ENCODE data around the gene CLNS1A.

The CLNS1A gene

GRCh38 chr11:77669848-77670511, 32.4 kb upstream of the CLNS1A start:
- Histone ChIP-seq H2BK15ac (ENCODE audit: low read depth, poor library complexity, severe bottlenecking) (no peak overlapping the region), H3K14ac (ENCODE audit: low read length in 2 of 2) (no peak overlapping the region), H3K4me3 (ENCODE audit: insufficient read depth in 1 of 2, low read depth in 1 of 2, low read length in 2 of 2) (no peak overlapping the region), H4K8ac (ENCODE audit: low read length) (no peak overlapping the region), H4K91ac (ENCODE audit: low read length) (no peak overlapping the region), H3K9ac (ENCODE audit: low read length) (no peak overlapping the region), H3K27me3 (ENCODE audit: control insufficient read depth in 1 of 2, insufficient read depth in 1 of 2, low read length in 2 of 2) (no peaks in the 10 kb centered on the region), H3K4me1 (ENCODE audit: control insufficient read depth, insufficient read depth, low read depth, low read length) (peaks cover 2% of the 10 kb centered on the region), H3K4me2 (ENCODE audit: low read length, poor library complexity, severe bottlenecking) (no peak overlapping the region), H3K4ac (ENCODE audit: low read depth in 1 of 2, low read length in 2 of 2) (no peak overlapping the region), H2BK12ac (ENCODE audit: low read length in 2 of 2) (no peak overlapping the region), H2BK5ac (ENCODE audit: low read depth, low read length, poor library complexity, severe bottlenecking) (no peak overlapping the region), H3K9me3 (ENCODE audit: control insufficient read depth, low read length) (no peaks in the 10 kb centered on the region), H2AK5ac (ENCODE audit: low read length, severe bottlenecking) (no peak overlapping the region), H3K18ac (ENCODE audit: low read depth in 1 of 2, low read length in 2 of 2) (no peak overlapping the region), H3K23ac (ENCODE audit: low read length in 2 of 2) (no peak overlapping the region), H3K27ac (ENCODE audit: low read length, poor library complexity, severe bottlenecking) (no peak overlapping the region), H3K36me3 (ENCODE audit: control insufficient read depth in 1 of 2, insufficient read depth in 2 of 2, low read depth in 1 of 2, low read length in 2 of 2) (peaks cover 27 to 86% of the 10 kb centered on the region in 2 experiments), H3K79me1 (replicated peaks; ENCODE audit: low read length, poor library complexity, severe bottlenecking) (peaks cover 5% of the 10 kb centered on the region), H2AFZ (ENCODE audit: low read depth, low read length) (no peak overlapping the region), H2BK120ac (ENCODE audit: low read depth, low read length) (no peak overlapping the region)
- 93% methylated on average over 2 of the region's 2 CpGs for WGBS
- peak; percentile 6 for DNase-seq

- no peak overlapping the region for H2AK5ac ChIP-seq (ENCODE audit: low read length, severe bottlenecking)
Observed at GRCh38 chr11:77668760-77669159, 31.2 kb upstream of the CLNS1A start.

GRCh38 chr11:77665240-77665965, 27.8 kb upstream of the CLNS1A start:
- DNase-seq: no peak
- WGBS: 93% methylated on average over 5 of the region's 7 CpGs

More at GRCh38 chr11:77668760-77669159, 31.2 kb upstream of the CLNS1A start:
- Histone ChIP-seq H4K91ac (ENCODE audit: low read length) (no peak overlapping the region), H3K9me3 (ENCODE audit: control insufficient read depth, low read length) (no peaks in the 10 kb centered on the region), H2BK5ac (ENCODE audit: low read depth, low read length, poor library complexity, severe bottlenecking) (no peak overlapping the region), H3K27ac (ENCODE audit: low read length, poor library complexity, severe bottlenecking) (no peak overlapping the region), H4K8ac (ENCODE audit: low read length) (no peak overlapping the region), H3K23ac (ENCODE audit: low read length in 2 of 2) (no peak overlapping the region), H3K14ac (ENCODE audit: low read length in 2 of 2) (no peak overlapping the region), H3K4me1 (ENCODE audit: control insufficient read depth, insufficient read depth, low read depth, low read length) (peaks cover 2% of the 10 kb centered on the region), H2BK15ac (ENCODE audit: low read depth, poor library complexity, severe bottlenecking) (no peak overlapping the region), H3K4me3 (ENCODE audit: insufficient read depth in 1 of 2, low read depth in 1 of 2, low read length in 2 of 2) (no peak overlapping the region), H2BK12ac (ENCODE audit: low read length in 2 of 2) (no peak overlapping the region), H3K79me1 (replicated peaks; ENCODE audit: low read length, poor library complexity, severe bottlenecking) (peaks cover 7% of the 10 kb centered on the region), H2AFZ (ENCODE audit: low read depth, low read length) (no peak overlapping the region), H2BK120ac (ENCODE audit: low read depth, low read length) (no peak overlapping the region), H3K36me3 (ENCODE audit: control insufficient read depth in 1 of 2, insufficient read depth in 2 of 2, low read depth in 1 of 2, low read length in 2 of 2) (peaks cover 25 to 86% of the 10 kb centered on the region in 2 experiments), H3K27me3 (ENCODE audit: control insufficient read depth in 1 of 2, insufficient read depth in 1 of 2, low read length in 2 of 2) (no peaks in the 10 kb centered on the region), H3K4me2 (ENCODE audit: low read length, poor library complexity, severe bottlenecking) (no peak overlapping the region), H3K18ac (ENCODE audit: low read depth in 1 of 2, low read length in 2 of 2) (no peak overlapping the region), H3K9ac (ENCODE audit: low read length) (no peak overlapping the region), H3K4ac (ENCODE audit: low read depth in 1 of 2, low read length in 2 of 2) (no peak overlapping the region)
- DNase-seq: no peak
- WGBS: 80% methylated on average over 3 of the region's 3 CpGs

GRCh38 chr11:77661670-77662069, 24.1 kb upstream of the CLNS1A start:
- peaks cover 2% of the 10 kb centered on the region for H3K79me1 ChIP-seq (replicated peaks; ENCODE audit: low read length, poor library complexity, severe bottlenecking)
- no peak overlapping the region for H2BK120ac ChIP-seq (ENCODE audit: low read depth, low read length)
- no peak overlapping the region for H2AFZ ChIP-seq (ENCODE audit: low read depth, low read length)
- DNase-seq: no peak
- H2BK12ac ChIP-seq (ENCODE audit: low read length in 2 of 2): no peak overlapping the region
- H3K4me3 ChIP-seq (ENCODE audit: insufficient read depth in 1 of 2, low read depth in 1 of 2, low read length in 2 of 2): no peak overlapping the region
- H2AK5ac ChIP-seq (ENCODE audit: low read length, severe bottlenecking): no peak overlapping the region
- no peak overlapping the region for H3K9ac ChIP-seq (ENCODE audit: low read length)
- WGBS: 100% methylated on average over 2 of the region's 3 CpGs
- H3K18ac ChIP-seq (ENCODE audit: low read depth in 1 of 2, low read length in 2 of 2): no peak overlapping the region
- no peak overlapping the region for H3K14ac ChIP-seq (ENCODE audit: low read length in 2 of 2)
- H2BK15ac ChIP-seq (ENCODE audit: low read depth, poor library complexity, severe bottlenecking): no peak overlapping the region
- H4K8ac ChIP-seq (ENCODE audit: low read length): no peak overlapping the region
- H4K91ac ChIP-seq (ENCODE audit: low read length): no peak overlapping the region
- no peaks in the 10 kb centered on the region for H3K4me1 ChIP-seq (ENCODE audit: control insufficient read depth, insufficient read depth, low read depth, low read length)
- no peaks in the 10 kb centered on the region for H3K9me3 ChIP-seq (ENCODE audit: control insufficient read depth, low read length)
- no peak overlapping the region for H3K4me2 ChIP-seq (ENCODE audit: low read length, poor library complexity, severe bottlenecking)
- H3K36me3 ChIP-seq (ENCODE audit: control insufficient read depth in 1 of 2, insufficient read depth in 2 of 2, low read depth in 1 of 2, low read length in 2 of 2): peaks cover 3 to 38% of the 10 kb centered on the region in 2 experiments
- H3K23ac ChIP-seq (ENCODE audit: low read length in 2 of 2): no peak overlapping the region
- H3K27ac ChIP-seq (ENCODE audit: low read length, poor library complexity, severe bottlenecking): no peak overlapping the region
- H3K4ac ChIP-seq (ENCODE audit: low read depth in 1 of 2, low read length in 2 of 2): no peak overlapping the region
- no peaks in the 10 kb centered on the region for H3K27me3 ChIP-seq (ENCODE audit: control insufficient read depth in 1 of 2, insufficient read depth in 1 of 2, low read length in 2 of 2)
- H2BK5ac ChIP-seq (ENCODE audit: low read depth, low read length, poor library complexity, severe bottlenecking): no peak overlapping the region

More at GRCh38 chr11:77665240-77665965, 27.8 kb upstream of the CLNS1A start:
- no peaks in the 10 kb centered on the region for H3K4me1 ChIP-seq (ENCODE audit: control insufficient read depth, insufficient read depth, low read depth, low read length)
- no peak overlapping the region for H2BK12ac ChIP-seq (ENCODE audit: low read length in 2 of 2)
- H3K23ac ChIP-seq (ENCODE audit: low read length in 2 of 2): no peak overlapping the region
- no peak overlapping the region for H4K8ac ChIP-seq (ENCODE audit: low read length)
- H3K9me3 ChIP-seq (ENCODE audit: control insufficient read depth, low read length): no peaks in the 10 kb centered on the region
- H2AFZ ChIP-seq (ENCODE audit: low read depth, low read length): no peak overlapping the region
- no peak overlapping the region for H2AK5ac ChIP-seq (ENCODE audit: low read length, severe bottlenecking)
- H3K4me3 ChIP-seq (ENCODE audit: insufficient read depth in 1 of 2, low read depth in 1 of 2, low read length in 2 of 2): no peak overlapping the region
- H3K27ac ChIP-seq (ENCODE audit: low read length, poor library complexity, severe bottlenecking): no peak overlapping the region
- no peak overlapping the region for H3K9ac ChIP-seq (ENCODE audit: low read length)
- no peak overlapping the region for H3K18ac ChIP-seq (ENCODE audit: low read depth in 1 of 2, low read length in 2 of 2)
- no peak overlapping the region for H2BK5ac ChIP-seq (ENCODE audit: low read depth, low read length, poor library complexity, severe bottlenecking)
- H3K14ac ChIP-seq (ENCODE audit: low read length in 2 of 2): no peak overlapping the region
- peaks cover 7% of the 10 kb centered on the region for H3K79me1 ChIP-seq (replicated peaks; ENCODE audit: low read length, poor library complexity, severe bottlenecking)
- no peak overlapping the region for H2BK120ac ChIP-seq (ENCODE audit: low read depth, low read length)
- H3K36me3 ChIP-seq (ENCODE audit: control insufficient read depth in 1 of 2, insufficient read depth in 2 of 2, low read depth in 1 of 2, low read length in 2 of 2): peaks cover 17 to 74% of the 10 kb centered on the region in 2 experiments
- H3K4ac ChIP-seq (ENCODE audit: low read depth in 1 of 2, low read length in 2 of 2): no peak overlapping the region
- H2BK15ac ChIP-seq (ENCODE audit: low read depth, poor library complexity, severe bottlenecking): no peak overlapping the region
- H4K91ac ChIP-seq (ENCODE audit: low read length): no peak overlapping the region
- H3K27me3 ChIP-seq (ENCODE audit: control insufficient read depth in 1 of 2, insufficient read depth in 1 of 2, low read length in 2 of 2): no peaks in the 10 kb centered on the region
- no peak overlapping the region for H3K4me2 ChIP-seq (ENCODE audit: low read length, poor library complexity, severe bottlenecking)
